ENCODE data around the gene ZDHHC3.

- TF ChIP-seq CTCF (conservative IDR thresholded peaks at IDR 0.05; ENCODE audit: low read depth, low read length) (no peak), EZH2 (IDR thresholded peaks at IDR 0.05; ENCODE audit: borderline replicate concordance, low read depth, low read length, poor library complexity, severe bottlenecking) (no peak)
Observed at GRCh38 chr3:44892689-44893088, 83.3 kb downstream of the ZDHHC3 start.

Data from A673 (cell line).